ENCODE measurements around the gene SEMA4B. TPM values are rescaled to one million over a fixed set of nuclear protein-coding genes. Genes with fewer than 3 reads are reported as not detected.

Gene SEMA4B
- total and polyA plus RNA-seq, 2 of the 8 experiments (the other 6 are each of a cell fraction or from before 2014, with no cell fraction given) = 42.7 to 43.0 TPM

DNA sequence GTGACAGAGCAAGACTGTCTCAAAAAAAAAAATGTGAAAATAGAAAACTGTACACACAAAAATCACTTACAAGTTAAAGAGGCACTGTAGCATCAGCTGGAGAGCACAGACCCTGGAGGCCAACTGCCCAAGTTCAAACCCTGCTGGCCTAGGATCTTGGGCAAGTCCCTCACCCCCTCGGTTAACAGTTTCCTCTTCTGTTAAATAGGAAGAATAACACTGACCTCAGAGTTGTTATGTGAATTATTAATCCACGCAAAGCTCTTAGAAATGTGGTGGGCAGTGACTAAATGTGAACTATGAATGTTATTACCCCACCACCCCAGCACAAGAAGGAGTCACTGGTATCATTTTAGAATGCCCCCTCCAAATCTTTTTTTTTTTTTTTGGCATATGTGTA is 21.4 kb downstream of the SEMA4B start:
- no peak overlapping the region for H4K8ac ChIP-seq (ENCODE audit: extremely low read depth, insufficient read depth, low read length)
- H4K91ac ChIP-seq (replicated peaks; ENCODE audit: insufficient read length, low read length) = no peak overlapping the region
- CTCF ChIA-PET (ENCODE audit: partially characterized antibody) = interaction anchor here (0.5 to 12.3 kb wide), 10 partner anchors 10 to 321 kb away, joined by 3 to 182 read pairs (median 13); partner anchors contain the start of genes CIB1, GDPGP1 and SEMA4B
- no peaks in the 10 kb centered on the region for H3K23me2 ChIP-seq (ENCODE audit: low read depth, low read length)
- H3K36me3 ChIP-seq (ENCODE audit: control insufficient read depth in 2 of 4, insufficient read depth in 4 of 4, low read length in 3 of 4) = peaks cover 13 to 35% (median 28%) of the 10 kb centered on the region in 4 experiments; a peak in 7 of 8 replicates
- no peaks in the 10 kb centered on the region for H3K79me2 ChIP-seq (ENCODE audit: control insufficient read depth in 1 of 2, insufficient read depth in 2 of 2, low read length in 2 of 2)
- H2BK15ac ChIP-seq (ENCODE audit: low read length) = no peak overlapping the region
- FAIRE-seq (no peak), DNase-seq (ENCODE audit: low read depth in 1 of 2, low spot score in 2 of 2) (no peak)
- no peak overlapping the region for H3K14ac ChIP-seq (ENCODE audit: insufficient read length)
- no peak overlapping the region for H3K18ac ChIP-seq (ENCODE audit: extremely low read depth, low read length)
- no peak overlapping the region for H2BK120ac ChIP-seq (replicated peaks; ENCODE audit: low read depth, low read length)
- H2BK12ac ChIP-seq (ENCODE audit: low read depth, low read length) = no peak overlapping the region
- no peak overlapping the region for H3K56ac ChIP-seq (replicated peaks; ENCODE audit: insufficient read length, low read depth, low read length)
- H3K4me2 ChIP-seq (ENCODE audit: insufficient read depth in 1 of 2, low read depth in 2 of 2, low read length in 2 of 2) = no peak overlapping the region
- no peaks in the 10 kb centered on the region for H3K27me3 ChIP-seq (replicated peaks in 1 of 4; ENCODE audit: control insufficient read depth in 3 of 4, extremely low read depth in 1 of 4, insufficient read depth in 3 of 4, low read length in 3 of 4)
- H3K4me3 ChIP-seq (ENCODE audit: extremely low read depth in 1 of 4, insufficient read depth in 2 of 4, low read depth in 3 of 4, low read length in 4 of 4) = no peak overlapping the region
- no peak overlapping the region for H3K4ac ChIP-seq (replicated peaks; ENCODE audit: insufficient read length, low read depth, low read length)
- no peak overlapping the region for H2BK20ac ChIP-seq (ENCODE audit: low read length)
- H3K9me3 ChIP-seq (ENCODE audit: insufficient read depth in 2 of 2, low read depth in 1 of 2, low read length in 1 of 2) = no peaks in the 10 kb centered on the region
- H2AK5ac ChIP-seq (ENCODE audit: low read depth, low read length) = no peak overlapping the region
- H4K20me1 ChIP-seq (replicated peaks in 1 of 2; ENCODE audit: control insufficient read depth in 1 of 2, insufficient read depth in 2 of 2, low read length in 2 of 2) = peaks cover 2 to 3% of the 10 kb centered on the region in 2 experiments
- H3K23ac ChIP-seq (ENCODE audit: insufficient read length) = no peak overlapping the region
- H2AFZ ChIP-seq (ENCODE audit: low read length) = no peak overlapping the region
- H4K5ac ChIP-seq (ENCODE audit: insufficient read length, low read depth, low read length) = no peak overlapping the region
- no peak overlapping the region for H2BK5ac ChIP-seq (ENCODE audit: low read depth, low read length)
- 92% methylated on average over 2 of the region's 2 CpGs; no CpG with 5 or more reads in 1 of the 2 experiments for WGBS, 2 experiments (ENCODE audit: extremely low coverage in 1 of 2, insufficient coverage in 1 of 2, insufficient read length in 1 of 2, insufficient replicate concordance in 2 of 2, low coverage in 1 of 2, low lambda C conversion rate in 2 of 2, missing lambda C conversion rate in 1 of 2)
- peaks cover 0 to 2% (median under 1%) of the 10 kb centered on the region in 4 experiments; a peak in 2 of 7 replicates for H3K4me1 ChIP-seq (replicated peaks in 1 of 4; ENCODE audit: control insufficient read depth in 3 of 4, insufficient read depth in 4 of 4, low read length in 3 of 4)
- H3K9ac ChIP-seq (replicated peaks in 1 of 4; ENCODE audit: extremely low read depth in 1 of 4, low read depth in 3 of 4, low read length in 3 of 4) = no peak overlapping the region
- H3K79me1 ChIP-seq (ENCODE audit: low read depth, low read length) = no peaks in the 10 kb centered on the region
- H3K27ac ChIP-seq (ENCODE audit: low read depth, low read length) = no peak overlapping the region
- POLR2A ChIA-PET (ENCODE audit: partially characterized antibody) = no interaction called here
- TF ChIP-seq, protein P1, sequence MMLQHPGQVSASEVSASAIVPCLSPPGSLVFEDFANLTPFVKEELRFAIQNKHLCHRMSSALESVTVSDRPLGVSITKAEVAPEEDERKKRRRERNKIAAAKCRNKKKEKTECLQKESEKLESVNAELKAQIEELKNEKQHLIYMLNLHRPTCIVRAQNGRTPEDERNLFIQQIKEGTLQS (IDR thresholded peaks at IDR 0.05; ENCODE audit: insufficient read depth, low read depth, low read length) = no peak
- TF ChIP-seq, protein P2, sequence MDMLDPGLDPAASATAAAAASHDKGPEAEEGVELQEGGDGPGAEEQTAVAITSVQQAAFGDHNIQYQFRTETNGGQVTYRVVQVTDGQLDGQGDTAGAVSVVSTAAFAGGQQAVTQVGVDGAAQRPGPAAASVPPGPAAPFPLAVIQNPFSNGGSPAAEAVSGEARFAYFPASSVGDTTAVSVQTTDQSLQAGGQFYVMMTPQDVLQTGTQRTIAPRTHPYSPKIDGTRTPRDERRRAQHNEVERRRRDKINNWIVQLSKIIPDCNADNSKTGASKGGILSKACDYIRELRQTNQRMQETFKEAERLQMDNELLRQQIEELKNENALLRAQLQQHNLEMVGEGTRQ (IDR thresholded peaks at IDR 0.05; ENCODE audit: low read length) = no peak
- TF ChIP-seq, protein P3, sequence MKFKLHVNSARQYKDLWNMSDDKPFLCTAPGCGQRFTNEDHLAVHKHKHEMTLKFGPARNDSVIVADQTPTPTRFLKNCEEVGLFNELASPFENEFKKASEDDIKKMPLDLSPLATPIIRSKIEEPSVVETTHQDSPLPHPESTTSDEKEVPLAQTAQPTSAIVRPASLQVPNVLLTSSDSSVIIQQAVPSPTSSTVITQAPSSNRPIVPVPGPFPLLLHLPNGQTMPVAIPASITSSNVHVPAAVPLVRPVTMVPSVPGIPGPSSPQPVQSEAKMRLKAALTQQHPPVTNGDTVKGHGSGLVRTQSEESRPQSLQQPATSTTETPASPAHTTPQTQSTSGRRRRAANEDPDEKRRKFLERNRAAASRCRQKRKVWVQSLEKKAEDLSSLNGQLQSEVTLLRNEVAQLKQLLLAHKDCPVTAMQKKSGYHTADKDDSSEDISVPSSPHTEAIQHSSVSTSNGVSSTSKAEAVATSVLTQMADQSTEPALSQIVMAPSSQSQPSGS (IDR thresholded peaks at IDR 0.05; ENCODE audit: low read length) = no peak
- TF ChIP-seq CTBP2 (IDR thresholded peaks at IDR 0.05; ENCODE audit: borderline replicate concordance, insufficient read depth, insufficient read length, low read length) = no peak
- TF ChIP-seq TAF1 (IDR thresholded peaks at IDR 0.05; ENCODE audit: low read depth, low read length) = no peak
- no peak for TF ChIP-seq POLR2AphosphoS5 (IDR thresholded peaks at IDR 0.05; ENCODE audit: low read depth, low read length)
- TF ChIP-seq SIRT6 (IDR thresholded peaks at IDR 0.05; ENCODE audit: low read length) = no peak
- no peak for TF ChIP-seq TCF12 (IDR thresholded peaks at IDR 0.05; ENCODE audit: low read depth, low read length)
- TF ChIP-seq, protein P4, sequence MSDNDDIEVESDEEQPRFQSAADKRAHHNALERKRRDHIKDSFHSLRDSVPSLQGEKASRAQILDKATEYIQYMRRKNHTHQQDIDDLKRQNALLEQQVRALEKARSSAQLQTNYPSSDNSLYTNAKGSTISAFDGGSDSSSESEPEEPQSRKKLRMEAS (IDR thresholded peaks at IDR 0.05) = no peak
- TF ChIP-seq EZH2 (IDR thresholded peaks at IDR 0.05; ENCODE audit: low read depth, low read length, severe bottlenecking) = no peak
- no peak for TF ChIP-seq CEBPB (IDR thresholded peaks at IDR 0.05; ENCODE audit: low read depth, low read length)
